ENCODE results near the gene WAS. TPM values are rescaled to one million over a fixed set of nuclear protein-coding genes. Genes with fewer than 3 reads are reported as not detected.

WAS gene
- total and polyA plus RNA-seq, 2 of the 8 experiments (the other 6 are each of a cell fraction or from before 2014, with no cell fraction given), result 0.63 to 0.65 TPM

- TF ChIP-seq RBBP5 (IDR thresholded peaks at IDR 0.05; ENCODE audit: borderline replicate concordance, low read depth, low read length) (no peak), KDM4A (IDR thresholded peaks at IDR 0.05; ENCODE audit: low read depth, low read length, severe bottlenecking) (no peak), SUZ12 (IDR thresholded peaks at IDR 0.05; ENCODE audit: low read length) (no peak)
These were observed 12.3 kb downstream of the WAS start (continued) for GRCh38 chrX:48695925-48696300.

Data from H1 (cell line).